Loucy (cell line): ENCODE results near the gene GFER.

Experiments
- EZH2phosphoT487 ChIP-seq: fragments of 200-600 bp; IDR thresholded peaks from 2 replicates; pipeline ENCODE4 v1.6.1; 2018; ENCODE audit warnings: antibody characterized with exemption, mild to moderate bottlenecking, moderate library complexity, borderline replicate concordance
- TF ChIP-seq, protein P1 (sequence below): fragments of 200-600 bp; sonication (generic); conservative IDR thresholded peaks from 2 replicates; pipeline ENCODE4 v1.5.1; 2014; ENCODE audit warnings: mild to moderate bottlenecking, antibody characterized with exemption, low read length

DNA sequence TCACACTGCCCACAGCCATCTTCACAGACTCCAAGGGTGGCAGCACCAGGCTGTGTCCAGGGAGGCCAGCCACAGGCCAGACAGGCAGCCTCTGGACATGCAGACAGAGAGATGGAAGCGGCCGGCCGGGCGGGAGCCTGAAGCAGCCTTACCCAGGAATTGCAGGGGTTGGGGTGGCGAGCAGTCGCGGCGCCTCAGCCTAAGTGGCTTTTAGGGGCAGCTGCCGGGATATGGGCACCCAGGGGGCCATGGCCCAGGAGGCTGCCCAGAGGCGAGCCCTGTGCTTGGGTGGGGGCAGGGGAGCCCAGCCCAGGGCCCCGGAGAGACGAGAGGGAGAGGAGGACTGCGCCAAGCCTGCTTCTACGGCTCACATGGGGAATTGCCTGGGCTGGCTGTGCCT lies 41.3 kb downstream of the GFER start:
- TF ChIP-seq, protein P1, sequence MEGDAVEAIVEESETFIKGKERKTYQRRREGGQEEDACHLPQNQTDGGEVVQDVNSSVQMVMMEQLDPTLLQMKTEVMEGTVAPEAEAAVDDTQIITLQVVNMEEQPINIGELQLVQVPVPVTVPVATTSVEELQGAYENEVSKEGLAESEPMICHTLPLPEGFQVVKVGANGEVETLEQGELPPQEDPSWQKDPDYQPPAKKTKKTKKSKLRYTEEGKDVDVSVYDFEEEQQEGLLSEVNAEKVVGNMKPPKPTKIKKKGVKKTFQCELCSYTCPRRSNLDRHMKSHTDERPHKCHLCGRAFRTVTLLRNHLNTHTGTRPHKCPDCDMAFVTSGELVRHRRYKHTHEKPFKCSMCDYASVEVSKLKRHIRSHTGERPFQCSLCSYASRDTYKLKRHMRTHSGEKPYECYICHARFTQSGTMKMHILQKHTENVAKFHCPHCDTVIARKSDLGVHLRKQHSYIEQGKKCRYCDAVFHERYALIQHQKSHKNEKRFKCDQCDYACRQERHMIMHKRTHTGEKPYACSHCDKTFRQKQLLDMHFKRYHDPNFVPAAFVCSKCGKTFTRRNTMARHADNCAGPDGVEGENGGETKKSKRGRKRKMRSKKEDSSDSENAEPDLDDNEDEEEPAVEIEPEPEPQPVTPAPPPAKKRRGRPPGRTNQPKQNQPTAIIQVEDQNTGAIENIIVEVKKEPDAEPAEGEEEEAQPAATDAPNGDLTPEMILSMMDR = no peak
- no peak for TF ChIP-seq EZH2phosphoT487
